HepG2 (cell line): ENCODE measurements around the gene IPO5. TPM values are rescaled to one million over a fixed set of nuclear protein-coding genes. Genes with fewer than 3 reads are reported as not detected.
A peak's percentile ranks its signal among the peaks of the same experiment; 100 is the strongest.

Source experiments
- ATF7-NPFF ChIP-seq: sonication (generic); formaldehyde crosslinking; IDR thresholded peaks from 2 replicates; pipeline ENCODE4 v1.8.1; 2023; ENCODE audit warnings: mild to moderate bottlenecking, low read depth, missing genetic modification reagents, moderate library complexity
- EP300 ChIP-seq, 3 experiments: sonication (generic) in 1 of 3; formaldehyde crosslinking in 1 of 3; IDR thresholded peaks; 2 replicates each; pipeline versions ENCODE4 v1.5.1 to v1.6.1; 2011 to 2020; ENCODE audit warnings: low read depth in 2 of 3, low read length in 2 of 3, borderline replicate concordance in 1 of 3, improper control_type of control experiment in 1 of 3, mild to moderate bottlenecking in 1 of 3, missing genetic modification reagents in 1 of 3, moderate library complexity in 1 of 3
- GMEB1 ChIP-seq: sonication (generic); formaldehyde crosslinking; IDR thresholded peaks from 2 replicates; pipeline ENCODE4 v1.5.1; 2020; ENCODE audit warnings: missing genetic modification reagents, mild to moderate bottlenecking, borderline replicate concordance
- PAXIP1 ChIP-seq: sonication (generic); formaldehyde crosslinking; conservative IDR thresholded peaks from 2 replicates; pipeline ENCODE4 v1.4.0; 2020; ENCODE audit warnings: mild to moderate bottlenecking, missing genetic modification reagents, moderate library complexity
- PITX1 ChIP-seq: sonication (generic); formaldehyde crosslinking; IDR thresholded peaks from 2 replicates; pipeline ENCODE4 v1.5.1; 2020; ENCODE audit warnings: mild to moderate bottlenecking, missing genetic modification reagents
- PPARG ChIP-seq: conservative IDR thresholded peaks from 2 replicates; pipeline ENCODE4 v1.6.1; 2016; ENCODE audit warnings: missing biosample characterization, missing genetic modification reagents
- ZBED4 ChIP-seq: sonication (generic); formaldehyde crosslinking; IDR thresholded peaks from 2 replicates; pipeline ENCODE4 v1.4.0; 2020; ENCODE audit warnings: missing genetic modification reagents, borderline replicate concordance
- ZBTB21 ChIP-seq: sonication (generic); formaldehyde crosslinking; IDR thresholded peaks from 2 replicates; pipeline ENCODE4 v1.4.0; 2020; ENCODE audit warnings: missing genetic modification reagents
- ZNF646 ChIP-seq: sonication (generic); formaldehyde crosslinking; IDR thresholded peaks from 2 replicates; pipeline ENCODE4 v1.9.0; 2021; ENCODE audit warnings: mild to moderate bottlenecking, missing genetic modification reagents
- ZNF788 ChIP-seq: sonication (generic); formaldehyde crosslinking; IDR thresholded peaks from 2 replicates; pipeline ENCODE4 v1.5.0; 2020; ENCODE audit warnings: mild to moderate bottlenecking, missing genetic modification reagents, borderline replicate concordance
- polyA plus RNA-seq, 8 experiments: library from polyadenylated mRNA; depleted of rRNA in 3 of 8; stranded (reverse) in 7 of 8; unstranded in 1 of 8; fragments of >200 nt; fragmentation: Illumina TruSeq in 4 of 8; extraction: Trizol in 4 of 8; gene quantifications; 2 replicates each; pipeline versions ENCODE4 v1.2.1 to v1.2.3, GENCODE V29; 2011 to 2016; ENCODE audit warnings: low read depth in 4 of 8, missing spikeins in 1 of 8, mixed read lengths in 1 of 8; ENCODE audit not compliant: insufficient read depth in 1 of 8
- total RNA-seq, 5 experiments: library from RNA; depleted of rRNA; stranded (reverse); fragments of >200 nt; fragmentation: Illumina TruSeq; extraction: Trizol; gene quantifications; 2 replicates each; pipeline ENCODE4 v1.2.3, GENCODE V29; 2016; ENCODE audit warnings: low read depth in 1 of 5

IPO5 gene
- total and polyA plus RNA-seq, 2 of the 13 experiments (the other 11 are each of a cell fraction or from before 2014, with no cell fraction given), result 155 to 242 TPM

- TF ChIP-seq ZBED4 (CRISPR knock-in tag) (peak; percentile 49; the same call in 1 of the 2 replicates), PPARG (no peak), PAXIP1 (CRISPR knock-in tag) (peak; percentile 55), ZNF788 (CRISPR knock-in tag) (0 out of 2 replicates have a peak, but pooled peaks have one; percentile 12), GMEB1 (CRISPR knock-in tag) (peak; percentile 77), ATF7-NPFF (CRISPR knock-in tag) (peak; percentile 71), EP300 (IDR thresholded peaks at IDR 0.05; ENCODE audit: low read depth in 2 of 2, low read length in 2 of 2) (peak in 1 of 2 experiments; percentile 51; a peak in 2 of 4 replicates), EP300 (CRISPR knock-in tag; IDR thresholded peaks at IDR 0.05; ENCODE audit: borderline replicate concordance) (no peak), ZBTB21 (CRISPR knock-in tag) (no peak), ZNF646 (no peak), PITX1 (CRISPR knock-in tag) (0 out of 2 replicates have a peak, but pooled peaks have one; percentile 5)
These were observed 22.6 kb downstream of the IPO5 start (continued) for GRCh38 chr13:97975848-97976609.
